Transverse colon (tissue), 3 donors: ENCODE results near the gene GRB14.

Experiments used
- CTCF ChIP-seq, 5 experiments: fragments of 200-600 bp in 3 of 5; fragments of 450-650 bp in 2 of 5; sonication (generic) in 3 of 5; IDR thresholded peaks; 1 replicate in 2 of 5; 2 replicates in 3 of 5; pipeline ENCODE4 v1.5.1; 2016 to 2017; ENCODE audit warnings: antibody characterized with exemption in 5 of 5, inconsistent platforms in 3 of 5, mild to moderate bottlenecking in 2 of 5, moderate library complexity in 1 of 5
- EP300 ChIP-seq: sonication (generic); formaldehyde crosslinking; IDR thresholded peaks from one replicate; pipeline ENCODE4 v1.6.1; 2017; ENCODE audit warnings: antibody characterized with exemption, low read depth
- POLR2A ChIP-seq: fragments of 450-650 bp; IDR thresholded peaks from one replicate; pipeline ENCODE4 v1.6.1; 2016; ENCODE audit warnings: antibody characterized with exemption, mild to moderate bottlenecking, moderate library complexity

GRCh38 chr2:164605295-164605694 lies 16.0 kb downstream of the GRB14 start:
- TF ChIP-seq CTCF (IDR thresholded peaks at IDR 0.05) (no peak), POLR2A (no peak), EP300 (no peak)
